Activated T-cell treated with anti-CD3 and anti-CD28 coated beads, Interleukin-2, amount 50 U/mL, for 1 hour (primary cell): Measurements from ENCODE around the gene OGDHL.
"Not testable (repeated sequence)": the region's sequence is repeated elsewhere in the genome, so short reads cannot be mapped to it uniquely, and the experiment has no call there.

Source experiments
- DNase-seq: peaks from one replicate; pipeline ENCODE4 v3.0.0-alpha.2; 2020

OGDHL gene

DNA sequence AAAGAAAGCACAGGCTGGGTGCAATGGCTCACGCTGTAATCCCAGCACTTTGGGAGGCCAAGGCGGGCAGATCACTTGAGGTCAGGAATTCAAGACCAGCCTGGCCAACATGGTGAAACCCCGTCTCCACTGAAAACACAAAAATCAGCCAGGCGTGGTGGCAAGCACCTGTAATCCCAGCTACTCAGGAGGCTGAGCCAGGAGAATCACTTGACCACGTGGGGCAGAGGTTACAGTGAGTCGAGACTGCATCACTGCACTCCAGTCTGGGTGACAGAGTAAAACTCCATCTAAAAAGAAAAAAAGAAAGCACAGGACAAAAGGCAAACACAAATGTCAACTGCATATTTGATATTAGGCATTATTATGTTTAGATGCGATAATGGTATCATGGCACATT, 7.2 kb downstream of the OGDHL start:
- not testable (repeated sequence) for DNase-seq

DNA sequence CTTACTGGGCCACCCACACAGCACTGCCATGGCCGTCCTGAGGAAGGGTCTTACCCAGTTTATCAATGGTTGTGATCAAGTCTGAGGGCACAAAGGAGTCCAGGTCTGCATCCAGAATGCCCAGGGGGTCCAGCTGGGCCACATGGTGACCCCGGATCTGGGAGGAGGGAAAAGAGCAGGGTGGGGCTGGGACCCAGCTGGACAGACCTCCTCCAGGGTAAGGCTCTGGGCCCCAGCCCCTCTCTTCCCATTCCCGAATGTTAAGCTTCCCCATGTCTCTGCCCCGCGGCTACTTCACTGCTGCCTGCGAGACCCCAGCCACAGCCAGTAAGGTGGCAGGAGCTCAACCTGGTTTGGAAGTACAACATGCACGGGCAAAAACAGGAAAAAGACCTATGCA, 9.5 kb downstream of the OGDHL start:
- no peak for DNase-seq

DNA sequence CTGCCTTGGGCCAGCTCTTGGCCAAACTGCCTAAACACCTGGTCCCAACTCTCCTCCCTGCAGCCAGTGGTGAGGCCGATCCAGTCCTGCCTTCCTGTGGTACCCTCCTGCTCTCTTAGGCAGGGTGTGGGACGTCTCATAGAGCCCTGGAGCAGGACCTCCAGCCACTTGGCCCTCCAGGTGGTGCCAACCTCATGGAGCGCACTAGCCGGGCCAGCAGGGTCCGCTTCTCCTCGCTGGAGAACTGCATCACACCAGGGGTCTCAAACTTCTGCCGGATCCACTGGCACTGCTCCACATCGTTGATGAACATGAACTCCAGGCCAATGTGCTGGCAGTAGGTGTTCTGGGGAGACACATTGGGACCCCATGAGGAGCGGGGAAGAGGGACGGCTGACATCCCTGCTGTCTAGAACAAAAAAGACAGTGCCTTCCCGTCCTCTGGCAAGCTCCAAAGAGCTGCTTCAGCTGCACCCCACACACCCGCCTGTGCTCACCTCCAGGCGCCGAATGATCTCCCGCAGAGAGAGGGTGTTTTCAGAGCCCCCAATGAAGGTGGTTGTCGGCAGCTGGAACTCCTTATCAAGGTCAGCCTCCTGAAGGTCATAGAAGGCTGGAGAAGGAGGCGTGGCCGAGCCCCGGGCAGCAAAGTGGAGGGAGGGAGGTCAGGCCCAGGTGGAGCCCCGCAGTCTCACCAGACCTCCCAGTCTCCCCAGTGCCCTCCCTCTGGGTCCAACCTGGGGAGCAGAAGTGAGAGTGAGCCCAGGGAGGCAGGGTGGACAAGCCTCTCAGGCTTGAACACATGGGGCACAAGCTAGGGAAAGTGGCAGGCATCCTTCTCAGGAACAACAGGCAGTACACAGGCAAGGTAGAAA, 10.2 kb downstream of the OGDHL start:
- DNase-seq, result no peak

DNA sequence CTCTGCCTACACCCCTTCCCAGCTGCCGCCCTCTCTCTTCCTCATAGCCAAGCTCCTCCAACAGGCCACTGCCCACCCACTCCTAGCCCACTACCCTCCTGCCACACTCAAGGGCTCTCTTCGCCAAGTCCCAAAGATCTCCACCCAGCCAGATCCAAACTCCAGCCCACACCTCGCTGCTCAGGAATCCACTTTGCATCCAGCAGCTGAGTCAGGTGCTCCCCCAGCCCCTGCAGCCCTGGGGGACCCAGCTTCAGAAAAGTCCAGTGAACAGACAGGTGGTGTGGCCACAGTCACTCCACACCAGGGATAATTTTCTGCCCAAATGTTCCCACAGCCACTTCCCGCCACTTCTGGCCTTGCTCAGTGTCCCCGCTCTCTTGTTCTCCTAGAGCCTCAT, 10.9 kb downstream of the OGDHL start:
- no peak for DNase-seq

DNA sequence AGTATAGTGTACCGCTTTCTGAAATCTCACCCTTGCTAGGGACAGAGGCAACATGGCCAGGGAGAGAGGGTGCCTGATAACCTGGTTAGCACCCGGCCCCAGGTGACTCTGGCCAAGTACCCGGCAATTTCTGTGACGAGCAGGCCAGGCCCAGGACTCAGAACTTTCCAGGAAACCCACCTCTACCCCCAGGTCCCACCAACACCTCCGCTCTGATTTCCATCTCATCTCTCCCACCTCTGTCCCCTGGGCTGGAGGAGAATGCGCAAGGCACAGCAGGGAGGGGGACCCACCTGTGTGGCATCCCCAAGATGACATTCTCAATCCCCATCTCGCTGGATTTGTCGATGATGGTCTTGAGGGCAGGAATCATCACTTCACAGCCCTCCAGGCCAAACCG, 11.6 kb downstream of the OGDHL start:
- no peak for DNase-seq

DNA sequence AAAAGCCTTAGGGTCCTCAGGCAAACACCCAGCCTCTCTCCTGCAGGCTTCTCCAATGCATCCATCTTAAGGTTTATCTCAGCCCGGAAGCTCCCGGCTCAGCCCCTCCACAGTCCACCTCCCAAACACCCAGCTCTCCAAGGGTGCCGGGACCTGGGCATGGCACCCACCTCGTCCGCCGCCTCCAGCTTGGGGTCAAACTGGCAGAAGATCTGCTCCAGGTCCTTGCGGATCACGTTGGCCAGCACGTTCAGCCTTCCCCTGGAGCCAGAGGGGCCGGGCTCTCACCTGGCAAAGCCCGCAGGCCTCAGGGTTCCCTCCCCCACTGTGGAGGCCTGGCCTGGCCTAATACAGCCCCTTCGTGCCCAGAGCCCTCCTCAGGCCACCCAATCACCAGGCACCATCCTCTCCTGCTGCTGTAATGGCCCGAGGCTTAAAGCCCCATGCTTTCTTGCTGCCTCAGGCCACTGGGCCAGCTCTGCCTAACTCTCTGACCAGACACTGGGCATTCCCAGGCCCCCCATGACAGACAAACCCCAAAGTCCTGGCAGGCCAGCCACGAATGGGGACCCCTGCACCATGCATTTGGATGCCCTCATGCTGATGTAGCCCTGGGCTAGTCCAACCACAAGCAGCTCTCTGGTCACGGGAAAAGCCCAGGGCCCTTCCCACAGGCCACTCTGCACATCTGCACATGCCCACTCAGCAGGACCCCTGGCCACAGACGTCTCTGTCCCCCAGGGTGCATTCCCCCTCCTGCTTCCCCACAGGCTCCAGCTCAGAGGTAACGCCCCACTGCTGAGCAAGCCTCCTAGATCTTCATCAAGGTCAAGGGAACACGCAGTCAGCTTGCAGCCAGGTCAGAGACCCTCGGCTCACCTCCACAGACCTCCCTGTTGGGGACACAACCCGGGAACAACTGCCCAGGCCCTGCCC, 12.3 kb downstream of the OGDHL start:
- DNase-seq, result no peak

DNA sequence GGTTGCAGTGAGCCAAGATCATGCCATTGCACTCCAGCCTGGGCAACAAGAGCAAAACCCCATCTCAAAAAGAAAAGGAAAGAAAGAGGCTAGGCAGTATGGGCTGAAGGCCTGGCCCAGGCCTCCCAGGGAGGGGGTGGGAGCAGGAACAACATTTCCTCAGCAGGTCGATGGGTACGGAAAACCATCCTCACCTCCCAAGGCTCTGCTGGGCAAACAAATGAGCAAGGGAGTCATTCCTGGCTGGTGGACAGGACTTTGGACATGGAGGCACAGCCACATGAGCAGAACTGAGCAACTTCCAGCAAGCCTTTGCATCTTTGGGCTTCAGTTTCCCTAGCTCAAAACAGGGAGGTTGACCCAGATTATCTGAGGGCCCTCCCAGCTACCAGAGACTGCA, 13.0 kb downstream of the OGDHL start:
- no peak for DNase-seq

DNA sequence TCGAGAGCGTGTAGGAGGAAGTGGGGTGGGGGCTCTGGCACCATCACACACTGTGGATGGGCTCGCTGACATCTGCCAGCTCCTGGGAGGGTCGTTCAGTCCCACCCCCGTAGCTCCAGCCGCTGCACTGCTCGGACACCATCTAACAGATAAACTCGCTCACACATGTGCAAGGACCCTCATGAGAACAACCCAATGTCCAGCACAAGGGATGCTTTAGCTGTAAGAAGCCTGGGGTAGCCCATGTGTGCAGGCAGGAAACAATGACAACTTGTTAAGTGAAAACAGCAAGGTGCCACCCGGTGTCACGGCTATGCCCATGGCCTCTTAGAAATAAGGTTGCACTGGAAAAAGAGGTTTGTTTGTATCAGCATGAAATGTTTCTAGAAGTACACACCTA, 14.1 kb downstream of the OGDHL start:
- DNase-seq, result no peak

DNA sequence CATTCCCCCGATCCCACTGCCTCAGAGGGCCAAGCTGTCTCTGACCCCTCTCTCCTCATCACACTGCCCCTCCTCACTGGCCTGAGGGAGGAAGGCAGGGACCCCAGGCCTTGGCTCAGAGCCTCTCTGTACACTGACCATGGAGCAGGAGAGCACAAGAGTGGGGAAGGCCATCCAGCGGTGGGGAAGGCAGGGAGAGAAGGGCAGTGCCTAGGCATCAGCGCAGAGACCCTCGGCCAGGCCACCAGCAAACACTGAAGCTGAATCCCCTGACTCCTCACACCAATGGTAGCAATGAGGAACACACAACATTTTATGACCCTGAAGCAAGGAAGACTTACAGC, 14.8 kb downstream of the OGDHL start:
- DNase-seq, result no peak

DNA sequence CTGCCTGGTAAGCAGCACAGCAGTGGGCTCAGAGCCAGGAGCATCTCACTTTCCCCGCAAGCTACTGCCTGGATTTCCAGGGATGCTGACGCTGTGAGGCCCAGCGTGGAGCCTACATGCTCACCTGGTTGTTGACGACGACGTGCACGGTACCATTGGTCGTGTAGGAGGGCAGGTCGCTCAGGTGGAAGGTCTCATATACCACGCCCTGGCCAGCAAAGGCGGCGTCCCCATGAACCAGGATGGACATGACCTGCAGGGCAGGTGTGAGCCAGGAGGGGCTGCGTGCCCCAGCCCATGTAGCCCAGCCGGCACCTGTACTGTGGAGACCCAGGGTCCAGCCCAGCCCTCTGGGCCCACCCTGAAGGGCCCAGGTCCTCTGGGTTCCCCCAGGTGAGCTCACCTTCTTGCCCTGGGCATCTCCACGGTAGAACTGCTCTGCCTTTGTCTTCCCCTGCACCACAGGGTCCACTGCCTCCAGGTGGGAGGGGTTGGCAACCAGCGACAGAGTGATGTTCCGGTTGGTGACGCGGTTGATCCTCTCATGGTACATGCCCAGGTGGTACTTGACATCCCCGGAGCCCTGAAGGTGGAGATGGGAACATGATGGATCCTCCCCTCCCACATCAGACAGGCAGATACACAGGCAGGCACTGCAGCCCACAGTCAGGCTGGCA, 15.4 kb downstream of the OGDHL start:
- DNase-seq, result no peak

DNA sequence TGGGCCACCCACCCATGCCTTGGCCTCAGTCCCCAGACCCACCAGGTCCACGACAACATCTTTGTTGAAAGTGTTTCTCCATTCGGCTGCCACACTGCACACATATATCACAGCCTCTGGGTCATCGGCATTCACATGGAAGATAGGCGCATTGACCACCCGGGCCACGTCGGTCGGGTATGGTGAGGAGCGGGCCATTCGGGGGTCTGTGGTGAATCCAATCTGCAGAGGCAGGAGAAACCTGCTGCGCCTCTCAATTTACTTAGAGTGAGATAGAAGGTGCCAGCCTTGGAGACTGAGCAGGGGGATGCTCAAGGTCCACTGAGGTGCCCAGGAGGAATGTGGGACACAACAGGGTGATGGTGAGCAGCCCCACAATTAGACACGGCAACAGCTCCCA, 16.4 kb downstream of the OGDHL start:
- no peak for DNase-seq

DNA sequence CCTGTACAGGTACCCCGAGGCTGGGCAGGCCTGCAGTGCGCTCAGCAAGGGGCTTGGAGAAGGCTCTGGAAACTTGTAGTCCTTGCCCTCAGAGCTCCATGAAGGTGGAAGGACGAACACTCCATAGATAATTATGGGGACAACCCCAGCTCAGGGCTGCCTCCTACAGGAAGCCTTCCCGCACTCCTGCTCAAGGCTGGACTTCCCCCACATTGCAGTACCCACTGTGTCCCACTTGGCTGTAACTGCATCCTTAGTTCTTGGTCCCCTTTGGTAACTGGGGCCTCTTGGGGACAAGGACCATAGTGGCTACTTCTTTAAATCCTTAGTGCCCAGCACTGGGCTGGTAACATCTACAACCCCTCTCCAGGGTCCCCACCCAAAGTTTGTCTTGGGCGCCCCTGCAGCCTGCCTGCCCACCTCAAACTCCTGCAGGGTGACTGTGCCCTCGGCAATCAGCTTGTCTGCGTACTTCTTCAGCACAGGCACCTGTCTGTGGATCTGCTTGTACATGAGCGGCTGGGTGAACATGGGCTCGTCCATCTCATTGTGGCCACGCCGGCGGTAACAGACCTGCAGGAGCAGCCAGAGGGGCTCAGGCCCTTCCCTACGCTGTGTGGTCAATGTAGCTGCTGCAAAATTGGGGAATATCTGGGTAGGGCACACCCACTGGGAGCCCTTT, 17.1 kb downstream of the OGDHL start:
- no peak for DNase-seq

DNA sequence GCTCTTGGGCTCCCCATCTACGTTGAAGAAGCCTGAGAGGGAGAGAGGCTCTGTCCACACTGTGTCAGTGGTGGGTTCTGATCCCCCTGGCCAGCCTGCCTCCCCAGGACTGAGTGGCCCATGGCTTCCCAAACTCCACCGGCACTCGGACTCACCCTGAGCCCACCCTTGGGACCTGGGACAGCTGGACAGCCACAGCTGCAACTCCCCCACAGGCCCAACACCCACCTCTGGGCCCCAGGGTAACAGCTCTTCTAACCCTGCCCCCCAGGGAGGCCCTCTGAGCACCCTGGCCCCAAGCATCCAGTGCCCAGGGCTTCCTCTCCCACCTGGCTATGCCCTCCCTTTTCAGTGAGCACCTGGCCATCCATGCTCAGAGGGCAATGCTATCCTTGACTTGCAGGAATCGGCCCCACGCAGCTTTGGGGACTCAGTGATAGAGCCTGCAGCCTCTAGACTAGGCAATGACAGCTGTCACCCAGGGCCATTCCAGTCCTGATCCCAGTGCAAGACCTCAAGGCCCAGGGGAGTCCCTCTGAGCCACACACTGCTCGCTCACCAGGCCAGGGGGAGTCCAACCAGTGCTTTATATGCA, 17.9 kb downstream of the OGDHL start:
- DNase-seq, result no peak

DNA sequence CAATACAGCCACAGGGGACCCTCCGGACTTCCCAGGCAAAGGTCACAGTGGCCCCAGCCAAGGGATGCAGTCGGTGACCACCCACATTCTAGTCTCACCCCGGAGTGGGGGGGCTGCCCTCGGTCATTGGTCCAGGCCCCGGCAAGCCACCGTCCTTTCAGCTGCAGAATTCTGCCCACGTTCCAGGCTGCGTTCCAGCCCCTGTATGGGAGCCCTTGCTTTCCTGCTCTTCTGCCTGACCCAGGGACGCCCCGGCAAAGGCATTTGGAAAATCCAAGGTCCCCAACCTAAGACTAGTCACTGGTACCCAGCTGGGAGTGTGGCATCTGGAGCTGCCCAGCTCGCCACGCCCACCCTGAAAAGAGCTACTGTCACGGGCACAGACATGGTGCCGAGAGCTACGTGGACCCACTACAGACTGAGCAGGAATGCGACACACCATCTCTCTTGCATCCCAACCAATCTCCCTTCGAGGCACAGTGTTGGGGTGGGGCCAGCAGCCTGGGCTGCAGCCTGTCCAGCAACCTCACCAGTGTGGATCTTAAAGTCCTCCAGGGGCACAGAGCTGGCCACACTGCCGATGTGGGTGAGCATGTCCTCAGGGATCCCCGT, 18.6 kb downstream of the OGDHL start:
- DNase-seq, result no peak

DNA sequence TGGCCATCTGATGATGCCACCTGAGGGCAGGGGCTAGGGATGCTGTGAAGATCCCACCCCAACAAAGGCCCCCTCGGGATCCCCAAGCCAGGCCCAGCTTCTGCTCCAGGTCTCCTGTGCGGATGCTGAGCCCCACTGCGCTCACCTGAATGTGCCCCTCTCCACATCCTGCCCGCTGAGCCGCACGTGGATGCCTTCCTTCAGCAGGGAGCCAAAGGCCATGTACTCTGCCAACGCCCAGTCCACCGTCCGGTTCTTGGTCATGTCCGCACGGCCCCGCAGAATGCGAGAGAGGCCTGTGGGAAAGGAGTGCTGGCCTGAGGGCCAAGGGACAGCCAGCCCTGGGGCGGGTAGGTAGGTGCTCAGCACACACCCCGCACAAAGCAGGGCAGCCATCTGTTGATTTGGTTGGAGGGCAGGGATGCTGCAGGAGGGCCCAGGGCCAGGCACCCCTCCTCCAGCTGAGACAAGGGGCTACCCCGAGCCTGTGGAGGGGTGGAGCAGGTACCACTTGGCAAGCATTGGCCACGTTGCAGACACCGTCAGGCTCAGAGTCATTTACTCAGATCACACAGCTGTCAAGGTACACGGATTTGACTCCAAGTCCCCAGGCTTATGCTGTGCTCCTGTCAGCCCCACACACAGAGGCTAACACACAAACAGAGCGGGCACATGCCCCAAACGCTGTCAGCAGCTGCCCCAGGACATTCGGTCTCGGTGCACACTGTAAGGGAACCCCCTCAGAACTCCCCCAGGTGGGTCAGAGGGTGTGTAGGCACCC, 19.2 kb downstream of the OGDHL start:
- no peak for DNase-seq

DNA sequence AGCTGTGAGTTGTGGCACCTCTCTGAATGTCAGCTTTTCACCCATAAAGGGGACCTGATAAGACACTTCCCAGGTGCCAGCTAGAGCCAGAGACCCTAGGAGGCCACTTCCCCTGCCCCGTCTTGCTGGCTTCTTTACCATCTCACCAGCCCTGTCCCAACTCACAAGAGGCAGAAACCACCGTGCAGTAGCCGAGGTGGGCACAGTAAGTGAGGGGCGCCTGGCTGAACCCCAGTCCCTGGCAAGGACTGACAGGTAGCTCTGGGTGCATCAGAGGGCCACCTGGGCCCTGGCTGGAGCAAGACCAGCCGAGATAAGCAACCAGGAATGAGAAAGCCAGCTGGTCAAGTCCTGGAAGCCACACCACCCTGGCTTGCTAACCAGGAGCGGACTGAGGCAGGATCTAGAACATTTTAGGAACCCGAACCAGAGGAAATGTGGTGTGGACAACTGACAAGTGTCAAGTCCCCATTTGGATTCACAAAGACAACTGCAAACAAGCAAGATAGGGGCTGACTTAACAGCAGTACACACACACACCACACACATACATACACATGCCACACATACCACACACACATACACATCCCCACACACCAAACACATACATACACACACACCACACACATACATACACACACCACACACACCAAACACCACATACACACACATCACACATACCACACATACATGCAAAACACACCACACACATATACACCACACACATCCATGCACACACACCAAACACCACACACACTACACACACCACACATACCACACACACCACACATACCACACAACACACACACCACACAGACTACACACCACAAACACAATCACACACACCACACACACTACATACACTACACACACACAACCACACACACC, 20.8 kb downstream of the OGDHL start:
- no peak for DNase-seq

DNA sequence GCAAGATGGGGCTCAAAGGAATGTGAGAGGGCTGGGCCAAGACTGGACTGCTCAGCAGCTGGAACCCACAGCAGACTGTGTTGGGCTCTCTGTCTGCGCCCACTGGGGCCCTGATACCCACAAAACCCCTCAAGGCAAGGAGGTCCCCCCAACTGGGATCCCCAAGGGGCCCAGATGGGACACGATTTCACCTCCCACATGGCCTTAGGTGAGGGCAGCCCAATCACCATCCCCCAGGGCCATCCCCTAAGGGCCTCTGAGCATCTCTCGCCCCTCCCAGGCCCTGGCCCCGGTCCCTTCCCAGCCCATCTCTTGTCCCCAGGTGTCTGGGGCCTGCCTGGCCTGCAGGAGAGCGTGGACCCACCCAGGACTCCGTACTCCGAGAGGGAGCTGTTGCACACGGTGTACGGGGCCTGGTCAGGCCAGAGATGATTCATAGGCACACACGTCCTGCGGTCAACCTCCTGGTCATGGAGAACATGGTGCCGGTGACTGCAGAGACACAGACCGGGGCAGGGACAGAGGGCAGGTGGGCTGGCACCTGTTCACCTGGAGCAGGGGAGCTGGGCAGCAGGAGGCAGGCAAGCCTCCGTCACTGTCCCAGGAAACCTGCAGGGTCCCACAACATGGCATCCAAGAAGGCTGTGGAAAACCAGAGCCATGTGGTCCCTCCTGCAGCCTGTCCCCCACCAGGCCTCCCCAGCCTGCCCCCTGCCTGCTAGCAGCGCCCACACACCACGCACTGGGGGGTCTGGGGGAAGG, 21.6 kb downstream of the OGDHL start:
- no peak for DNase-seq

DNA sequence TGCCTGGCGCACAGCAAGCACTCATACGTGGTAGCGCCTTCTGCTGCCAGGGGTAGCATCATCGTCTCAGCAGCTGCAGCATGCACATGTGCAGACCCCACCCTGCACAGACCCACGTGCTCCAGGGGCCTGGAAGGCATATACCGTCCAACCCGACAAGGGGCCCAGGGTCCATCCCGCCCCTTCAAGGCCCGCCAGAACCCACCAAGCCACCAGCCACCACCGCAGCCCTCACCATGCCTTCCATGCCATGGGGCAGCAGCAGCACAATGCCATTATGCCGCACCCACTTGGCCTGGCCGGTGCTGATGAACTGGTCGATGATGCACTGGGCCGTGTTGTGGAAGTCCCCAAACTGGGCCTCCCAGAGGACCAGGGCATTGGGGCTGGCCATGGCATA, 22.7 kb downstream of the OGDHL start:
- DNase-seq, result no peak

DNA sequence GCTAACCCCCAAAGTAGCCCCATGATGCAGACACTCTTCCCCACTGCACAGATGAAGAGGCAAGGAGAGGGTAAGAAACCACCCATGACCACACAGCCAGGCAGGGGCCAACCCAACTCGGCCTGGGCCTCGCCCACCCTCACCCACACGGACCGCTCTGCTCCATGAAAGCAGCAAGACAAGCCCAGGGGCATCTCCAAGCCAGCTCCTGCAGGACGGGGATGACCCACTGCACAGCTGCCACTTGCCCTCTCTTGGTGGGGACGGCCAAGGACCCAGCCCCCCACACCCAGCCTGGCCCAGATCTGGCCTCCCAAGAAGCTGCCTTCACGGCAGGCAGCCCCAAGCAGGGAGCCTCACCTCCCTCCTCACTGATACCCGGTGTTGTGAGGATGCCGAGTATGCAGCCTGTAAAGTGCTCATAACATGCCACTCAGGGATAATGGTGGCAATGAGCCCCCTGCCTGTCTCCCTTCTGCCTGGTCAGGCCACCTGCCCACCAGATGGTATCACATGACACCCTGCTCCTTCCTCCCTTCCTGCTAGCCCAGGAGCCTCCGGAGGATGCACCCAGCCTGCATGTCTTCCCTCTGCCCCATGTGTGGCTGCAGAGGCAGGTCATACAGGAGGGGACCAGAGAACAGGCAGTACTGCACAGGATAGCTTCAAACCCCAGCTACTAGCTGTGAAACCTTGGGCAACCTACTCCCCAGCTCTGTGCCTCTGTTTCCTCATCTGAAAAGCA, 23.3 kb downstream of the OGDHL start:
- DNase-seq, result no peak
